ENCODE data around the gene ILF3.

- TF ChIP-seq EZH2 (IDR thresholded peaks at IDR 0.05; ENCODE audit: low read depth, unreplicated experiment) (no peak), CTCF (conservative IDR thresholded peaks at IDR 0.05; ENCODE audit: low read depth in 2 of 2) (no peak), REST (IDR thresholded peaks at IDR 0.05; ENCODE audit: unreplicated experiment) (no peak), STAT1 (IDR thresholded peaks at IDR 0.05; ENCODE audit: unreplicated experiment) (no peak), ZNF331 (CRISPR knock-in tag; IDR thresholded peaks at IDR 0.05; ENCODE audit: low read depth) (no peak)
Observed at GRCh38 chr19:10677751-10678150, 23.6 kb downstream of the ILF3 start.
